ENCODE measurements around the gene PPA1.

DNA sequence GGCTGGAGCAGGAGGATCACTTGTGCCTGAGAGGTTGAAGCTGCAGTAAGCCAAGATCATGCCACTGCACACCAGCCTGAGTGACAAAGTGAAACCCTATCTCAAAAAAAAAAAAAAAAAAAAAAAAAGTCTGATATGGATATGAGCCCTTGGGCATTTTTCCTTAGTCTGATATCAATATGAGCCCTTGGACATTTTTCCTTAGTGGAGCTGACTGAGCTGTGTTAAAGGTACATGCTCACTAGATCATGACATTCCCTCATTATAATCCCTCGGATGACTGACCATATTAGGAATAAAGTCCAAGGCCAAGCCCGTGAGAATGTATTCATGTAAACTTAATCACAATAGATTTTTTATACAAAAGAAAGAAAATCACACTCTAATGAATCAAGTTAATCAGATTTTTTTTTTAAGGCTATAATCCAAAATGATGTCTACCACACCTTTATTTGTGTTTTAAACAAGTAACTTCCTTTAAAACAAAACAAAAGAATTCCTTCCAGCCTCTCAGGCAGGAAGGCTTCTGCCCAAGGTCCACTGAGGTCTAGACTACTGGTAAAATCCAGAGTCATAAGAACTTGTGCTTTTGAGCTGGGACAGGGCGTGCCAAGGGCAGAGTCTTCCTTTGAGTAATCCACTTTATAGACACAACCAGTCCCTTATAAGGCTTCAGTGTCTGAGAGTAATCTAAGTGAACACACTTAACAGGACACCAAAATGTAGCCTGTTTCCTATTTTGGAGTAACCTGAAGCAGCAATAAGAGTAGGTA is 5.5 kb downstream of the PPA1 start:
- TF ChIP-seq, protein P1, sequence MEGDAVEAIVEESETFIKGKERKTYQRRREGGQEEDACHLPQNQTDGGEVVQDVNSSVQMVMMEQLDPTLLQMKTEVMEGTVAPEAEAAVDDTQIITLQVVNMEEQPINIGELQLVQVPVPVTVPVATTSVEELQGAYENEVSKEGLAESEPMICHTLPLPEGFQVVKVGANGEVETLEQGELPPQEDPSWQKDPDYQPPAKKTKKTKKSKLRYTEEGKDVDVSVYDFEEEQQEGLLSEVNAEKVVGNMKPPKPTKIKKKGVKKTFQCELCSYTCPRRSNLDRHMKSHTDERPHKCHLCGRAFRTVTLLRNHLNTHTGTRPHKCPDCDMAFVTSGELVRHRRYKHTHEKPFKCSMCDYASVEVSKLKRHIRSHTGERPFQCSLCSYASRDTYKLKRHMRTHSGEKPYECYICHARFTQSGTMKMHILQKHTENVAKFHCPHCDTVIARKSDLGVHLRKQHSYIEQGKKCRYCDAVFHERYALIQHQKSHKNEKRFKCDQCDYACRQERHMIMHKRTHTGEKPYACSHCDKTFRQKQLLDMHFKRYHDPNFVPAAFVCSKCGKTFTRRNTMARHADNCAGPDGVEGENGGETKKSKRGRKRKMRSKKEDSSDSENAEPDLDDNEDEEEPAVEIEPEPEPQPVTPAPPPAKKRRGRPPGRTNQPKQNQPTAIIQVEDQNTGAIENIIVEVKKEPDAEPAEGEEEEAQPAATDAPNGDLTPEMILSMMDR (IDR thresholded peaks at IDR 0.05), result no peak
- peak; percentile 41 for TF ChIP-seq POLR2A (IDR thresholded peaks at IDR 0.05)
- TF ChIP-seq POLR2AphosphoS5 (IDR thresholded peaks at IDR 0.05), result peak in 2 of 3 donors; percentile 64 to 85
- no peak for TF ChIP-seq EP300 (IDR thresholded peaks at IDR 0.05; ENCODE audit: low read depth)
